CD4-positive, CD25-positive, alpha-beta regulatory T cell (primary cell): ENCODE results near the gene GSTA5. TPM values are rescaled to one million over a fixed set of nuclear protein-coding genes. Genes with fewer than 3 reads are reported as not detected.
"Not testable (repeated sequence)": the region's sequence is repeated elsewhere in the genome, so short reads cannot be mapped to it uniquely, and the experiment has no call there.

Experiments
- ATAC-seq, 2 donors: fragments of 150-1000 bp; cut with Tn5 transposase; one replicate each; pipeline ENCODE4 v1.10.0; 2021; ENCODE audit warnings: low read depth in 2 of 2, moderate number of reproducible peaks in 2 of 2, moderate library complexity in 1 of 2
- DNase-seq, 3 donors: peaks; one replicate each; pipeline versions ENCODE4 v3.0.0 to v3.0.0-alpha.2; 2012 to 2022; ENCODE audit warnings: mixed read lengths in 1 of 3
- H3K27ac ChIP-seq: one replicate; pipeline ENCODE4 v1.7.0; 2013; ENCODE audit warnings: mild to moderate bottlenecking, low read length; ENCODE audit not compliant: insufficient read depth, poor library complexity, severe bottlenecking
- H3K27me3 ChIP-seq: one replicate; pipeline ENCODE4 v1.7.0; 2013; ENCODE audit warnings: low read length; ENCODE audit not compliant: control insufficient read depth, insufficient read depth
- H3K36me3 ChIP-seq: one replicate; pipeline ENCODE4 v1.7.0; 2013; ENCODE audit warnings: mild to moderate bottlenecking, low read length, moderate library complexity; ENCODE audit not compliant: control insufficient read depth, insufficient read depth
- H3K4me1 ChIP-seq: 2 replicates; pipeline ENCODE4 v1.7.0; 2013; ENCODE audit warnings: mild to moderate bottlenecking, low read length; ENCODE audit not compliant: insufficient read depth, control insufficient read depth, poor library complexity, severe bottlenecking
- H3K4me3 ChIP-seq: one replicate; pipeline ENCODE4 v1.7.0; 2013; ENCODE audit warnings: low read depth, mild to moderate bottlenecking, low read length, moderate library complexity
- H3K9me3 ChIP-seq, 2 experiments: 1 replicate in 1 of 2; 2 replicates in 1 of 2; pipeline ENCODE4 v1.7.0; 2013; ENCODE audit warnings: low read length in 2 of 2, mild to moderate bottlenecking in 1 of 2, moderate library complexity in 1 of 2; ENCODE audit not compliant: control insufficient read depth in 2 of 2
- H3K27ac Mint-ChIP-seq, 3 donors: one replicate each; pipeline ENCODE4 v1.8.0; 2020 to 2022; ENCODE audit warnings: mild to moderate bottlenecking in 3 of 3, mixed read lengths in 3 of 3, moderate library complexity in 2 of 3
- H3K27me3 Mint-ChIP-seq: one replicate; pipeline ENCODE4 v1.8.0; 2022; ENCODE audit warnings: mild to moderate bottlenecking, mixed read lengths
- H3K36me3 Mint-ChIP-seq: one replicate; pipeline ENCODE4 v1.8.0; 2020; ENCODE audit warnings: mixed read lengths
- H3K4me1 Mint-ChIP-seq, 4 donors: one replicate each; pipeline ENCODE4 v1.8.0; 2020 to 2022; ENCODE audit warnings: mixed read lengths in 4 of 4, mild to moderate bottlenecking in 1 of 4
- H3K4me3 Mint-ChIP-seq, 4 donors: one replicate each; pipeline ENCODE4 v1.8.0; 2020 to 2022; ENCODE audit warnings: mild to moderate bottlenecking in 4 of 4, mixed read lengths in 4 of 4, moderate library complexity in 3 of 4
- H3K9me3 Mint-ChIP-seq, 7 donors: one replicate each; pipeline ENCODE4 v1.8.0; 2020 to 2022; ENCODE audit warnings: mixed read lengths in 7 of 7, mild to moderate bottlenecking in 3 of 7, moderate library complexity in 2 of 7
- polyA plus RNA-seq, 4 donors: library from polyadenylated mRNA; unstranded; fragments of 300-500 nt; fragmentation: Illumina TruSeq; gene quantifications; one replicate each; pipeline ENCODE4 v1.2.3, GENCODE V29; 2021
- total RNA-seq: library from RNA; stranded (reverse); gene quantifications from one replicate; pipeline ENCODE4 v1.2.3, GENCODE V29; 2022

Gene GSTA5
- total and polyA plus RNA-seq, 5 donors from 2014 or later: not detected

DNA sequence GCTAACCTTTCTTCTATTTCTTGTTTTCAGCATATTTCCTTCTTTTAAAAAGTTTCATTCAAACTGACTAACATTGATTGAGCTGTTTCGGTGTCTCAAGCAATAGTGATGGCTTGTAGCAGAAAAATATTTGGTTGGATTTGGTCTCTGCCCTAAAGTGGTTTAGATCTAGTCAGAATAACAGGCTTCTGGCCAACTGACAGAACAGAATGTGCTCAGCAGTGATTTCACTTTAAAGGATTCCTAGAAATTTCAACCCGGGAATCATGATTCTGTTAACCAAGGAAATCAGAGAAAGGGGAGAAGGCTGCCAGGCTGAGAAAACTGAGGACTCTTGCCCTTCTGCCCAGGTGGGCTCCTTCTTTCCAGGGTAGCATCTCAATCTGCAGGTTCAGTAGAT lies 20.4 kb downstream of the GSTA5 start:
- ATAC-seq (no peak), DNase-seq (no peak)
- H3K4me3 Mint-ChIP-seq: no peak overlapping the region
- Histone ChIP-seq H3K27me3 (no peaks in the 10 kb centered on the region), H3K36me3 (no peaks in the 10 kb centered on the region), H3K9me3 (no peaks in the 10 kb centered on the region), H3K4me1 (no peaks in the 10 kb centered on the region), H3K27ac (no peak overlapping the region), H3K4me3 (no peak overlapping the region)
- no peaks in the 10 kb centered on the region for H3K4me1 Mint-ChIP-seq
- no peak overlapping the region for H3K27ac Mint-ChIP-seq
- H3K36me3 Mint-ChIP-seq: no peaks in the 10 kb centered on the region
- H3K9me3 Mint-ChIP-seq: peaks cover 0 to 17% (median 6%) of the 10 kb centered on the region in 7 donors
- H3K27me3 Mint-ChIP-seq: peaks cover 13% of the 10 kb centered on the region

DNA sequence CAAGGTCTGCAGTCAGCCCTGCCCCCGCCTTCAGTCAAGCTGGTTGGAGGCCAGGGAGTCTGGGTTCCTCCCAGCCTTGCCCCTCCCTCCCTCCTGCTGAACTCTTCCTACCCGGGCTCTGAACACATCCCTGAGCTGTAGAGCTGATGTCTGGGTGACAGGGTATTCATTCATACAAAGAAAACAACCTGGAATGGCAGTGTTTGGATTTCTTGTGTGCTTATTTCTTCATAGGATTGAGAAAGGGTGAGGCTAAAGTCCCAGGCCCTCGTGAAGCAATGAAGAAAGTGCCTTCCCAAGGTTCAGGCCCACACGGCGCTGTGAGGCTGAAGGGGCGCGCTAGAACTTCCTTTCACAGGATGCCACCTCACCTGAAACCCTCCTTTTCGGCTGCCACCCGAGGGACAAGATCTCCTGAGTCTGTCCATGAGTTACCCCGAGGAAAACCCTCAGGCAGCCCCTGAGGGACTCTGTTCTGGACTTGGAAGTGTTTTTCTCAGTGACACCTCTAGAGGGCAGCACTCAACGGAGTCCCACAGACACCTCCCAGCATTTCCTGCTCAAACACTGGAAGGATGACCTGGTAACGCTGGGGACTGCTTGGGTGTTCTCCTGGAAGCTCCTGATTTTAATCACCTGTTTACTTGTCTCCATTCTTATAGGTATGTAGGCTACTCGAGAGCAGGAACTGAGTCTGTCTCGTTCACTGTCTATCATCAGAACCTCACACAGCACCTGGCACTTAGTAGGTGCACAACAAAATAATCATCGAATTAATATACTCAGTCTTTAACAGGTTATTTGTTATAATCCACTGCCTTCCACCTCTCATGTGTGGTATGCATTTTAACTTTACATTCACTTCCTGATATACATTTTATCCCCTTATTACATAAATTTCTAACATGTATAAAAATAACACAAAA lies 25.2 kb downstream of the GSTA5 start:
- H3K36me3 ChIP-seq: no peaks in the 10 kb centered on the region
- H3K4me3 Mint-ChIP-seq: no peak overlapping the region
- H3K4me1 Mint-ChIP-seq: no peaks in the 10 kb centered on the region
- no peak overlapping the region for H3K4me3 ChIP-seq
- H3K36me3 Mint-ChIP-seq: no peaks in the 10 kb centered on the region
- H3K27me3 ChIP-seq: no peaks in the 10 kb centered on the region
- DNase-seq: peak; percentile 14 to 40 (median 23)
- no peak overlapping the region for H3K27ac ChIP-seq
- H3K27ac Mint-ChIP-seq: no peak overlapping the region
- peaks cover 0 to 1% (median 0%) of the 10 kb centered on the region in 7 donors for H3K9me3 Mint-ChIP-seq
- H3K27me3 Mint-ChIP-seq: peaks cover 16% of the 10 kb centered on the region
- H3K9me3 ChIP-seq: no peaks in the 10 kb centered on the region
- H3K4me1 ChIP-seq: no peaks in the 10 kb centered on the region
- ATAC-seq: peak; percentile 57 to 60

DNA sequence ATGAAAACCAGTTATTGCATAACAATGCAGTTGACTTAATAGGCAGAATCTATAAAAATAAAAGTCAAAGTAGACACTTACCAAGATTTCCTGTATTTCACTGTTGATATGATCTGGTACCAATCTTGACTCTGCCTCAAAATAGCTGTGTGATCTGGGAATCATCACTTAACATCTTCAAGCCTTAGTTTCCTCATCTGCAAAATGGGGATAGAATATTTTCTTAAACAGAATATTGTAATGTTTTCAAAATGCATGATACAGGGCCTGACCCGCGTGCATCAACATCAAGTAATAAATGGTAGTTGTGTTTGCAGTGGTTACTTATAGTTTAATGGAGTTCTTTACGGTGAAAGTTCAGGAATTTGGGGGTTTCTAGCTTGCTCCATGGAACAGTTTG lies 26.1 kb downstream of the GSTA5 start:
- not testable (repeated sequence) for H3K36me3 ChIP-seq, H3K4me1 Mint-ChIP-seq, ATAC-seq, H3K9me3 Mint-ChIP-seq, H3K4me3 Mint-ChIP-seq, H3K27ac ChIP-seq, H3K27ac Mint-ChIP-seq, H3K4me1 ChIP-seq, H3K9me3 ChIP-seq, H3K36me3 Mint-ChIP-seq, H3K4me3 ChIP-seq, DNase-seq, H3K27me3 ChIP-seq
- H3K27me3 Mint-ChIP-seq: peaks cover 12% of the 10 kb centered on the region

DNA sequence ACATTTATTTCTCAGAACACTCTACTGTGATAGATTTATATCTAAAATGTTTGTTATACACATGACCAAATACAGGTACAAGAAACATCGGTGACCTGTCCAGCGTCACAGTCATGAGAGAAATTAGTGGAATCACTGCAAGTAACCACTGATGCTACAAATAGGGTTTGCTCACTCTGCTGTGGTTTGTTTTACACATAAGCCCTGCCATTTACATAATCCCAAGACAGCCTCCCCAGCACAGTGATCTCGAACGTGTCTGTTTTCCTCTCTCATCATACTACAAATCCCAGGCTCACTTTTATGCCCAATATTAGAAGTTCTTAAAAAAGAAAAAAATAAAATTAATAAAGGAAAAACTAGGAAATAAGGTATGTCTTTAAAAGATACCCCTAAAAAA lies 30.8 kb downstream of the GSTA5 start:
- H3K4me3 Mint-ChIP-seq, ATAC-seq, H3K36me3 ChIP-seq, H3K36me3 Mint-ChIP-seq, H3K27ac Mint-ChIP-seq, H3K4me1 ChIP-seq, H3K9me3 ChIP-seq, H3K4me3 ChIP-seq, DNase-seq, H3K9me3 Mint-ChIP-seq, H3K4me1 Mint-ChIP-seq, H3K27ac ChIP-seq, H3K27me3 ChIP-seq: not testable (repeated sequence)
- peaks cover 22% of the 10 kb centered on the region for H3K27me3 Mint-ChIP-seq

DNA sequence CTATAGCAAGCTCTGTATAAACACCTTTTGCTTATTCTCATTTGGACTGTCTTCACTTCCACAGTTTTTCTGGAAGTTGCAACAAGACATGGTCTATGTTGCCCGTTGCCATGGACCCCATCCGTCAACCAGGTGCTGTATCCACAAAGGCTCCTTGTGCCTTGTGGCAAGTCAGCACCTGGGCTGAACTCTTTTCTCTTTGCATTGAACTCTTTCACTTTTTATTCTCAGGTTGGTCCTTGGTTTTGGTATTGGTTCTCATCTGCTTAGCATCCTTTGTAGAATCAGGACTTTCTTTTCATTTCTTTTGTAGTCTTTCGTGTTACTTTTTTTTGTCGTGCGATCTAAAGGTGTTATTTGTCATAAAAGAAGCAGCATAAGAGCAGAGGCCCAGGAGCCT lies 32.0 kb downstream of the GSTA5 start:
- H3K36me3 Mint-ChIP-seq: no peaks in the 10 kb centered on the region
- Histone ChIP-seq H3K9me3 (no peaks in the 10 kb centered on the region), H3K27me3 (no peaks in the 10 kb centered on the region), H3K27ac (no peak overlapping the region), H3K36me3 (no peaks in the 10 kb centered on the region), H3K4me1 (no peaks in the 10 kb centered on the region), H3K4me3 (no peak overlapping the region)
- H3K27me3 Mint-ChIP-seq: peaks cover 22% of the 10 kb centered on the region
- H3K4me3 Mint-ChIP-seq: no peak overlapping the region
- DNase-seq (no peak), ATAC-seq (no peak)
- H3K4me1 Mint-ChIP-seq: no peaks in the 10 kb centered on the region
- H3K27ac Mint-ChIP-seq: no peak overlapping the region
- peaks cover 0 to 1% (median 0%) of the 10 kb centered on the region in 7 donors for H3K9me3 Mint-ChIP-seq

DNA sequence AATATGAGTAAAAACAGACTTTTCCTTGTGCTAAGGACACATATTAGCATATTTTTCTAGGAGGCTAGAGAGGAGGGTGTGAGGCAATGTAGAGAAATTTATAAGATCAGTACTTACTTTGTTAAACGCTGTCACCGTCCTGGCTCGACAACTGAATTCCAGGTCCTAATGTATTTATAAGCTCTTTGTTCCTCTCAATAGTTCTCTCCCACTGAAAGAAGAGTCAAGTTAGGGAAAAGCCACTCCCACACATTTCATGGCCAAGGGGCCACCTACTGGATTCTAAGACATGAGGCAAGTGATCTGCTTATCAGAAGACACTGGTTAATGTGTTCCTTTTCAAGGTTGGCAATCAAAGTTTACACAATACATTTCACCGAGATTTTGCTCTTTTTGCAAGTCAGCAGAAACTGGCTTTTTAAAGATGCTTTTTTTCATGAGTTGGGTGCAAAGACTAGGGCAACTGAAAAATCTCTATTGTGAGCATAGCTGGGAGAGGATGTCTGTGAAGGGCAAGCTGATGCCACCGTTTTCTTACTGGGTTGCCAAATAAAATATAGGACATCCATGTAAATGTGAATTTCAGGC lies 36.9 kb downstream of the GSTA5 start, which contains the start of gene GSTA1:
TSS of gene GSTA1 (minus strand) at position 149 of the 588 bp plus-strand sequence. CDS start 4,549 bp downstream, outside the sequence.
- not testable (repeated sequence) for H3K36me3 ChIP-seq, H3K27ac Mint-ChIP-seq, H3K27ac ChIP-seq, H3K4me1 ChIP-seq, H3K36me3 Mint-ChIP-seq, H3K9me3 ChIP-seq, H3K4me3 ChIP-seq, H3K4me1 Mint-ChIP-seq, DNase-seq, H3K9me3 Mint-ChIP-seq, ATAC-seq, H3K27me3 ChIP-seq, H3K4me3 Mint-ChIP-seq
- peaks cover 22% of the 10 kb centered on the region for H3K27me3 Mint-ChIP-seq

DNA sequence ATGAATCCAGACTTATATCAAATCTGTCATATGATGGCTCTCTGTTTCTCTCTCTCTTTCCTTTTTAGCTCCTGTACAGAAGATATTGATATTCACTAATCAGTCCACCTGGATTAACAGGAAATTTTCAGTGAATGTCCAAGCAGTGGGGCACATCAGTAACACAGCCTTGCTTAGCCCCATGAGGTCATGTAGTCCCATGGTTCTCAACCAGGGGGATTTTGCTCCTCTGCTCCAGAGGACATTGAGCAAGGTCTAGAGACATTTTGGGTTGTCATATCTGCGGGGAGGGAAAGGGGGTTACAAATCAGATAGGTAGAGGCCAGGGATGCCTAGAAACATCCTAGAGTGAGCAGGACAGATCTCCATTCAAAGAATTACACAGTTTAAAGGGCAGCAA lies 37.8 kb downstream of the GSTA5 start:
- Histone ChIP-seq H3K27ac (no peak overlapping the region), H3K4me1 (no peaks in the 10 kb centered on the region), H3K4me3 (no peak overlapping the region), H3K27me3 (no peaks in the 10 kb centered on the region), H3K36me3 (no peaks in the 10 kb centered on the region), H3K9me3 (no peaks in the 10 kb centered on the region)
- no peak overlapping the region for H3K4me3 Mint-ChIP-seq
- no peak overlapping the region for H3K27ac Mint-ChIP-seq
- H3K36me3 Mint-ChIP-seq: no peaks in the 10 kb centered on the region
- peaks cover 0 to 4% (median 0%) of the 10 kb centered on the region in 7 donors for H3K9me3 Mint-ChIP-seq
- no peaks in the 10 kb centered on the region for H3K4me1 Mint-ChIP-seq
- DNase-seq (no peak), ATAC-seq (no peak)
- H3K27me3 Mint-ChIP-seq: peaks cover 18% of the 10 kb centered on the region
